Endodermal cell (in vitro differentiated cells): Measurements from ENCODE around the gene PYY. TPM values are rescaled to one million over a fixed set of nuclear protein-coding genes. Genes with fewer than 3 reads are reported as not detected.

Source experiments
- DNase-seq: peaks from one replicate; pipeline ENCODE4 v3.0.0-alpha.2; 2017
- H3K27ac ChIP-seq: 2 replicates; pipeline ENCODE4 v1.5.1; 2013; ENCODE audit warnings: mild to moderate bottlenecking, low read depth, low read length, moderate library complexity
- H3K27me3 ChIP-seq: 2 replicates; pipeline ENCODE4 v1.6.1; 2013; ENCODE audit warnings: mild to moderate bottlenecking, low read length, moderate library complexity; ENCODE audit not compliant: insufficient read depth, control insufficient read depth, poor library complexity, severe bottlenecking
- H3K36me3 ChIP-seq: 2 replicates; pipeline ENCODE4 v1.7.0; 2013; ENCODE audit warnings: mild to moderate bottlenecking, low read length, moderate library complexity; ENCODE audit not compliant: control insufficient read depth, insufficient read depth
- H3K4me1 ChIP-seq: one replicate; pipeline ENCODE4 v1.7.0; 2013; ENCODE audit warnings: low read length; ENCODE audit not compliant: control insufficient read depth, insufficient read depth
- H3K4me3 ChIP-seq: 2 replicates; pipeline ENCODE4 v1.5.1; 2013; ENCODE audit warnings: mild to moderate bottlenecking, low read length, moderate library complexity
- H3K9ac ChIP-seq: 2 replicates; pipeline ENCODE4 v1.6.1; 2013; ENCODE audit warnings: mild to moderate bottlenecking, low read length, moderate library complexity; ENCODE audit not compliant: poor library complexity, severe bottlenecking; ENCODE audit errors: extremely low read depth
- H3K9me3 ChIP-seq: 2 replicates; pipeline ENCODE4 v1.6.1; 2013; ENCODE audit warnings: mild to moderate bottlenecking, low read length, moderate library complexity; ENCODE audit not compliant: control insufficient read depth
- H3K27ac Mint-ChIP-seq: 2 replicates; pipeline ENCODE4 v1.8.0; 2020; ENCODE audit warnings: mixed read lengths
- H3K27me3 Mint-ChIP-seq: 2 replicates; pipeline ENCODE4 v1.8.0; 2021; ENCODE audit warnings: mild to moderate bottlenecking, mixed read lengths; ENCODE audit not compliant: insufficient read depth
- H3K36me3 Mint-ChIP-seq: 2 replicates; pipeline ENCODE4 v1.8.0; 2020; ENCODE audit warnings: low read depth, mixed read lengths
- H3K4me1 Mint-ChIP-seq: 2 replicates; pipeline ENCODE4 v1.8.0; 2020; ENCODE audit warnings: mixed read lengths
- H3K4me3 Mint-ChIP-seq: 2 replicates; pipeline ENCODE4 v1.8.0; 2020; ENCODE audit warnings: mild to moderate bottlenecking, moderate library complexity, mixed read lengths
- H3K9me3 Mint-ChIP-seq: 2 replicates; pipeline ENCODE4 v1.8.0; 2020; ENCODE audit warnings: mild to moderate bottlenecking, mixed read lengths
- WGBS, 2 experiments: methylation state at CpG; one replicate each; pipeline versions ENCODE4 v1.1.5 to v1.1.7; 2013; ENCODE audit warnings: missing lambda C conversion rate in 2 of 2, mixed read lengths in 1 of 2; ENCODE audit not compliant: insufficient coverage in 1 of 2, insufficient read length in 1 of 2; 5-methylcytosine and 5-hydroxymethylcytosine counted together
- total RNA-seq, 2 donors: library from RNA; stranded (reverse); fragmentation: NEBNext Ultra II Directional in 1 of 2; extraction: Animal tissue kit (Norgen Biotek cat#: 25700) in 1 of 2; gene quantifications; 2 replicates in 1 of 2; 3 replicates in 1 of 2; pipeline ENCODE4 v1.2.1, GENCODE V29; 2021
- TF ChIP-seq, protein P1 (sequence below): fragments of 200-600 bp; sonication (generic); conservative IDR thresholded peaks from 2 replicates; pipeline ENCODE4 v1.5.0; 2021; ENCODE audit warnings: antibody characterized with exemption, mild to moderate bottlenecking

PYY gene
- total RNA-seq, 2 donors from 2014 or later = 1.3 to 1.4 TPM

DNA sequence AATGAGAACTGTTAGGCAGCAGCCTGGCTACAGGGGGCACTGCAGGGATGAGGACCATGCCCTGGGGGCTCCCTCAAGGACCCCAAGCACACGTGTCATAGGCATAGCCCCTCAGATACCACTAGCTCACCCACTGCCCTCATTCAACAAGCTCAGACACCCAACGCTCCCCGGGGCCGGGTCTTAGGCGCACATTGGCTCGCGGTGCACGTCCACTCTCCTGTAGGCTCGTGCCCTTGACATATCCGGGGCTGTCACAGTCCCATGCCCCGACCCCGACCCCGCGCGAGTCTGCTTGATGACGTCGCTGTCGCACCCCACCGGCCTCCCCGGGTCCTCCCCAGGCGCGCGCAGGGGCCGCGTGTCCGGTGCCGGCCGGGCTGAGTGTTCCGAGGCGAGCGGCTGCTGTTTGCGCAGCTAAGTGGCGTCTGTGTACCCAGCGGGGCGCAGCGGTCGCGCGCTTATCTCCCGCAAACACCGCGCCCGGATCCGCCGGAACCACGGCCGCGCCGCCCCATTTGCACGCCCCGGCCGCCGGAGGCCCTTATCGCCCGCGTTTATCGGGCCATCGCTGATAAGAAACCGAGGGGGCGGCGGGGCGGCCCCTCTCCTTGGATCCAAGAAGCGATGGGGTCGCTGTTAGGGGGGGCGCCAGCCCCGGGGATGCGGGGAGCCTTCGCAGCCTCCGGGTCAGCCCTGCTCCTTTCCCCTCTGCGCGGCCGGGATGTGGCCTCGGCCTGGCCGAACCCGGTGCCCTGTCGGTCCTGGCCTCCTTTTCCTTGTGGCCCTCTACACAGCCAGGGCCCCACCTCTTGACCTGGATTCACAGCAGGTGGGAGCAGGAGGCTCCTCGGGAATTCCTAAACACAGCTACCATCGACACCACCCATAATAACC lies 30.0 kb upstream of the PYY start:
- Mint-ChIP-seq H3K9me3 (no peaks in the 10 kb centered on the region), H3K4me3 (peak overlapping the region; percentile 57), H3K36me3 (no peaks in the 10 kb centered on the region), H3K27me3 (peaks cover 54% of the 10 kb centered on the region), H3K4me1 (no peaks in the 10 kb centered on the region), H3K27ac (no peak overlapping the region)
- no peaks in the 10 kb centered on the region for H3K4me1 ChIP-seq
- peak overlapping the region; percentile 75 for H3K4me3 ChIP-seq
- TF ChIP-seq, protein P1, sequence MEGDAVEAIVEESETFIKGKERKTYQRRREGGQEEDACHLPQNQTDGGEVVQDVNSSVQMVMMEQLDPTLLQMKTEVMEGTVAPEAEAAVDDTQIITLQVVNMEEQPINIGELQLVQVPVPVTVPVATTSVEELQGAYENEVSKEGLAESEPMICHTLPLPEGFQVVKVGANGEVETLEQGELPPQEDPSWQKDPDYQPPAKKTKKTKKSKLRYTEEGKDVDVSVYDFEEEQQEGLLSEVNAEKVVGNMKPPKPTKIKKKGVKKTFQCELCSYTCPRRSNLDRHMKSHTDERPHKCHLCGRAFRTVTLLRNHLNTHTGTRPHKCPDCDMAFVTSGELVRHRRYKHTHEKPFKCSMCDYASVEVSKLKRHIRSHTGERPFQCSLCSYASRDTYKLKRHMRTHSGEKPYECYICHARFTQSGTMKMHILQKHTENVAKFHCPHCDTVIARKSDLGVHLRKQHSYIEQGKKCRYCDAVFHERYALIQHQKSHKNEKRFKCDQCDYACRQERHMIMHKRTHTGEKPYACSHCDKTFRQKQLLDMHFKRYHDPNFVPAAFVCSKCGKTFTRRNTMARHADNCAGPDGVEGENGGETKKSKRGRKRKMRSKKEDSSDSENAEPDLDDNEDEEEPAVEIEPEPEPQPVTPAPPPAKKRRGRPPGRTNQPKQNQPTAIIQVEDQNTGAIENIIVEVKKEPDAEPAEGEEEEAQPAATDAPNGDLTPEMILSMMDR = peak; percentile 79
- no peak overlapping the region for H3K27ac ChIP-seq
- no peak overlapping the region for H3K9ac ChIP-seq
- 3% methylated on average over 59 to 78 of the region's 78 CpGs for WGBS, 2 experiments
- H3K36me3 ChIP-seq = no peaks in the 10 kb centered on the region
- peaks cover 25% of the 10 kb centered on the region for H3K27me3 ChIP-seq
- peak; percentile 91 for DNase-seq
- H3K9me3 ChIP-seq = no peaks in the 10 kb centered on the region

GRCh38 chr17:43983196-43983514 lies 29.4 kb upstream of the PYY start:
- Histone ChIP-seq H3K4me1 (no peaks in the 10 kb centered on the region), H3K9me3 (no peaks in the 10 kb centered on the region), H3K27me3 (peaks cover 31% of the 10 kb centered on the region), H3K36me3 (no peaks in the 10 kb centered on the region), H3K27ac (no peak overlapping the region), H3K4me3 (peak overlapping the region; percentile 75), H3K9ac (no peak overlapping the region)
- Mint-ChIP-seq H3K9me3 (no peaks in the 10 kb centered on the region), H3K4me1 (no peaks in the 10 kb centered on the region), H3K36me3 (no peaks in the 10 kb centered on the region), H3K27me3 (peaks cover 57% of the 10 kb centered on the region), H3K4me3 (peak overlapping the region; percentile 57), H3K27ac (no peak overlapping the region)
- TF ChIP-seq, protein P1 = no peak
- WGBS, 2 experiments = 47% methylated on average over 5 of the region's 5 CpGs; no CpG with 5 or more reads in 1 of the 2 experiments
- DNase-seq = no peak

GRCh38 chr17:43982171-43982570 lies 28.4 kb upstream of the PYY start:
- Mint-ChIP-seq H3K36me3 (no peaks in the 10 kb centered on the region), H3K4me3 (no peak overlapping the region), H3K9me3 (no peaks in the 10 kb centered on the region), H3K27me3 (peaks cover 62% of the 10 kb centered on the region), H3K27ac (no peak overlapping the region), H3K4me1 (no peaks in the 10 kb centered on the region)
- Histone ChIP-seq H3K9ac (no peak overlapping the region), H3K4me3 (no peak overlapping the region), H3K36me3 (no peaks in the 10 kb centered on the region), H3K27ac (no peak overlapping the region), H3K4me1 (no peaks in the 10 kb centered on the region), H3K27me3 (peaks cover 40% of the 10 kb centered on the region), H3K9me3 (no peaks in the 10 kb centered on the region)
- DNase-seq = no peak
- TF ChIP-seq, protein P1 = no peak
- WGBS, 2 experiments = 86 to 100% methylated on average over 2 of the region's 2 CpGs
